Cerebellar nuclear complex (tissue), 1 donor: ENCODE measurements around the gene GPRC5A.

Experiments
- DNase-seq, 2 experiments: peaks; one replicate each; lab custom pipeline; 2025; lab: John Stamatoyannopoulos, UW

Gene GPRC5A

GRCh38 chr12:12909995-12910420, 18.6 kb downstream of the GPRC5A start:
- no peak for DNase-seq

- no peak for DNase-seq
Measured at GRCh38 chr12:12912711-12913110, 21.3 kb downstream of the GPRC5A start.

GRCh38 chr12:12915656-12916055, 24.3 kb downstream of the GPRC5A start:
- DNase-seq: no peak

GRCh38 chr12:12916135-12916944, 25.0 kb downstream of the GPRC5A start:
- DNase-seq: peak; percentile 10 to 62

- no peak for DNase-seq
Measured at GRCh38 chr12:12917517-12917916, 26.2 kb downstream of the GPRC5A start.

GRCh38 chr12:12918781-12919389, 27.5 kb downstream of the GPRC5A start:
- no peak for DNase-seq

GRCh38 chr12:12919666-12920435, 28.5 kb downstream of the GPRC5A start:
- no peak for DNase-seq

GRCh38 chr12:12922191-12922616, 30.8 kb downstream of the GPRC5A start:
- no peak for DNase-seq

- DNase-seq: no peak
Measured at GRCh38 chr12:12922978-12923377, 31.6 kb downstream of the GPRC5A start.

GRCh38 chr12:12924169-12924568, 32.8 kb downstream of the GPRC5A start:
- DNase-seq: no peak

GRCh38 chr12:12925388-12925787, 34.0 kb downstream of the GPRC5A start:
- DNase-seq: no peak

GRCh38 chr12:12926571-12927071, 35.3 kb downstream of the GPRC5A start:
- DNase-seq: no peak

- DNase-seq: no peak
Measured at GRCh38 chr12:12927211-12928079, 36.1 kb downstream of the GPRC5A start.

GRCh38 chr12:12929696-12930095, 38.3 kb downstream of the GPRC5A start:
- no peak for DNase-seq

GRCh38 chr12:12930633-12931219, 39.4 kb downstream of the GPRC5A start:
- no peak for DNase-seq

- DNase-seq: no peak
Measured at GRCh38 chr12:12933742-12934141, 42.4 kb downstream of the GPRC5A start.

- DNase-seq: no peak
Measured at GRCh38 chr12:12934556-12934955, 43.2 kb downstream of the GPRC5A start.

GRCh38 chr12:12936983-12937491, 45.7 kb downstream of the GPRC5A start:
- DNase-seq: no peak

- no peak for DNase-seq
Measured at GRCh38 chr12:12938541-12938940, 47.2 kb downstream of the GPRC5A start.

GRCh38 chr12:12939888-12940287, 48.5 kb downstream of the GPRC5A start:
- DNase-seq: no peak
